ENCODE results near the gene SPACA7.

DNA sequence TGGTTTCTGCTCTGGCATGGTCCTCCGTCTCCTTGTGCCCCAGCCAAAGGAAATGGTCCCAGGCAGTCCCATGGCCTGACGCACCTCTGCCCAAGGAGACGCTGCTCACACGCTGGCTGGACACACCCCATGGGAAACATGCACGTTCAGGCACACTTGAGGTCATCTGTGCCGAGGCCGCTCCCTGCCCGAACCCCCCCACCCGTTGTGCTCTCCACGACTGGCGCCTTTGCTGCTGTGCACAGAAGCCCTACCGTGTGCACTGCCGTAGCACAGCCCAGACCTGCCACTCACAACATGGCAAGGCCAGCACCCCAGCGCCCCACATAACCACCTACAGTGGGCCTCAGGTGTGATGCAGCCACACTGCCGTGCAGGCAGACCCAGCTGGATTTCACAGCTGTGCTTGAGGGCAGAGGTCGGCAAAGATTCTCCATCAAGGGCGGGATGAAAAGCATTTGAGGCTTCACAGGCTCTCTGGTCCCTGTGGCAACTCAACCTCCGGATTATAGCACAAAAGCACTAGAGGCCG is 65.7 kb downstream of the SPACA7 start:
- no peak for TF ChIP-seq RARB (CRISPR knock-in tag; IDR thresholded peaks at IDR 0.05)
- TF ChIP-seq ZNF70 (CRISPR knock-in tag; IDR thresholded peaks at IDR 0.05) = no peak
- TF ChIP-seq BACH2 (CRISPR knock-in tag; IDR thresholded peaks at IDR 0.05; ENCODE audit: borderline replicate concordance) = no peak
- TF ChIP-seq ARNTL (CRISPR knock-in tag; IDR thresholded peaks at IDR 0.05; ENCODE audit: borderline replicate concordance, low read depth) = no peak
- no peak for TF ChIP-seq ZNF8 (CRISPR knock-in tag; IDR thresholded peaks at IDR 0.05)
- TF ChIP-seq, protein P1, sequence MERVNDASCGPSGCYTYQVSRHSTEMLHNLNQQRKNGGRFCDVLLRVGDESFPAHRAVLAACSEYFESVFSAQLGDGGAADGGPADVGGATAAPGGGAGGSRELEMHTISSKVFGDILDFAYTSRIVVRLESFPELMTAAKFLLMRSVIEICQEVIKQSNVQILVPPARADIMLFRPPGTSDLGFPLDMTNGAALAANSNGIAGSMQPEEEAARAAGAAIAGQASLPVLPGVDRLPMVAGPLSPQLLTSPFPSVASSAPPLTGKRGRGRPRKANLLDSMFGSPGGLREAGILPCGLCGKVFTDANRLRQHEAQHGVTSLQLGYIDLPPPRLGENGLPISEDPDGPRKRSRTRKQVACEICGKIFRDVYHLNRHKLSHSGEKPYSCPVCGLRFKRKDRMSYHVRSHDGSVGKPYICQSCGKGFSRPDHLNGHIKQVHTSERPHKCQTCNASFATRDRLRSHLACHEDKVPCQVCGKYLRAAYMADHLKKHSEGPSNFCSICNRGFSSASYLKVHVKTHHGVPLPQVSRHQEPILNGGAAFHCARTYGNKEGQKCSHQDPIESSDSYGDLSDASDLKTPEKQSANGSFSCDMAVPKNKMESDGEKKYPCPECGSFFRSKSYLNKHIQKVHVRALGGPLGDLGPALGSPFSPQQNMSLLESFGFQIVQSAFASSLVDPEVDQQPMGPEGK (CRISPR knock-in tag; IDR thresholded peaks at IDR 0.05; ENCODE audit: borderline replicate concordance) = no peak
- TF ChIP-seq PPARA (CRISPR knock-in tag; IDR thresholded peaks at IDR 0.05; ENCODE audit: borderline replicate concordance) = no peak
- no peak for TF ChIP-seq ZFP30 (CRISPR knock-in tag; IDR thresholded peaks at IDR 0.05)
- TF ChIP-seq CSDC2 (CRISPR knock-in tag; IDR thresholded peaks at IDR 0.05) = no peak
- TF ChIP-seq ZFP3 (CRISPR knock-in tag; IDR thresholded peaks at IDR 0.05) = no peak
- TF ChIP-seq ESRRG (CRISPR knock-in tag; IDR thresholded peaks at IDR 0.05) = no peak
- TF ChIP-seq, protein P2, sequence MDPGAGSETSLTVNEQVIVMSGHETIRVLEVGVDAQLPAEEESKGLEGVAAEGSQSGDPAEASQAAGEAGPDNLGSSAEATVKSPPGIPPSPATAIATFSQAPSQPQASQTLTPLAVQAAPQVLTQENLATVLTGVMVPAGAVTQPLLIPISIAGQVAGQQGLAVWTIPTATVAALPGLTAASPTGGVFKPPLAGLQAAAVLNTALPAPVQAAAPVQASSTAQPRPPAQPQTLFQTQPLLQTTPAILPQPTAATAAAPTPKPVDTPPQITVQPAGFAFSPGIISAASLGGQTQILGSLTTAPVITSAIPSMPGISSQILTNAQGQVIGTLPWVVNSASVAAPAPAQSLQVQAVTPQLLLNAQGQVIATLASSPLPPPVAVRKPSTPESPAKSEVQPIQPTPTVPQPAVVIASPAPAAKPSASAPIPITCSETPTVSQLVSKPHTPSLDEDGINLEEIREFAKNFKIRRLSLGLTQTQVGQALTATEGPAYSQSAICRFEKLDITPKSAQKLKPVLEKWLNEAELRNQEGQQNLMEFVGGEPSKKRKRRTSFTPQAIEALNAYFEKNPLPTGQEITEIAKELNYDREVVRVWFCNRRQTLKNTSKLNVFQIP (CRISPR knock-in tag; IDR thresholded peaks at IDR 0.05; ENCODE audit: borderline replicate concordance, low read depth) = no peak
- TF ChIP-seq SNAI2 (CRISPR knock-in tag; IDR thresholded peaks at IDR 0.05) = no peak
- no peak for TF ChIP-seq TOX (CRISPR knock-in tag; IDR thresholded peaks at IDR 0.05; ENCODE audit: borderline replicate concordance)

Measured in SK-N-SH treated with all-trans-retinoic acid at 6 μM for 48 hours (cell line).